ENCODE data around the gene CLCA2. TPM values are rescaled to one million over a fixed set of nuclear protein-coding genes. Genes with fewer than 3 reads are reported as not detected.
A peak's percentile ranks its signal among the peaks of the same experiment; 100 is the strongest.

Gene CLCA2
- total and polyA plus RNA-seq, 2 donors (not counting 1 experiment from before 2014, with no cell fraction given), result not detected

- no peak overlapping the region for H3K9ac ChIP-seq (ENCODE audit: low read length)
- DNase-seq, result no peak
- H3K4me1 ChIP-seq (ENCODE audit: control insufficient read depth in 2 of 2, insufficient read depth in 2 of 2, low read length in 2 of 2), result peaks cover 0 to 4% of the 10 kb centered on the region in 2 donors
- H3K4me2 ChIP-seq (replicated peaks; ENCODE audit: low read depth, low read length, poor library complexity, severe bottlenecking), result no peak overlapping the region
- no peak overlapping the region for H3K4me3 Mint-ChIP-seq
- no peak for TF ChIP-seq EZH2 (IDR thresholded peaks at IDR 0.05; ENCODE audit: borderline replicate concordance, insufficient read depth, low read depth, low read length, poor library complexity, severe bottlenecking)
- no peak for TF ChIP-seq CTCF (IDR thresholded peaks at IDR 0.05)
- peaks cover 6% of the 10 kb centered on the region for H3K9me3 Mint-ChIP-seq (ENCODE audit: insufficient read depth)
- H3K36me3 ChIP-seq (replicated peaks in 1 of 2; ENCODE audit: control extremely low read depth in 1 of 2, control insufficient read depth in 1 of 2, extremely low read depth in 1 of 2, insufficient read depth in 2 of 2, low read length in 1 of 2), result peaks cover 0 to 2% of the 10 kb centered on the region in 2 experiments
- ATAC-seq (ENCODE audit: low read depth), result no peak
- no peak overlapping the region for H3K27ac ChIP-seq (ENCODE audit: low read length in 2 of 2)
- no peaks in the 10 kb centered on the region for H3K79me2 ChIP-seq (ENCODE audit: control insufficient read depth, insufficient read depth, low read length)
- no peak overlapping the region for H3K4me3 ChIP-seq (ENCODE audit: control extremely low read depth in 1 of 5, extremely low read depth in 1 of 5, insufficient read depth in 1 of 5, low read depth in 2 of 5, low read length in 4 of 5)
- H3K27ac Mint-ChIP-seq, result no peak overlapping the region
- POLR2A ChIA-PET, result no interaction called here
- no peaks in the 10 kb centered on the region for H4K20me1 ChIP-seq (ENCODE audit: control insufficient read depth, insufficient read depth, low read length, poor library complexity, severe bottlenecking)
- no peaks in the 10 kb centered on the region for H3K27me3 ChIP-seq (replicated peaks in 1 of 4; ENCODE audit: control extremely low read depth in 1 of 4, control insufficient read depth in 3 of 4, insufficient read depth in 4 of 4, low read length in 3 of 4)
- 64% methylated on average over 2 of the region's 4 CpGs for WGBS (ENCODE audit: insufficient coverage)
- intact Hi-C loops (cut with micrococcal nuclease), result loop anchor here (2.0 to 10.0 kb wide), 3 partner anchors 236 to 704 kb away; partner anchors contain the start of gene ZNHIT6
- H3K9me3 ChIP-seq (ENCODE audit: control extremely low read depth in 1 of 3, control insufficient read depth in 2 of 3, insufficient read depth in 1 of 3, low read length in 2 of 3), result peaks cover 0 to 11% (median 9%) of the 10 kb centered on the region in 3 donors
- peaks cover 8% of the 10 kb centered on the region for H3K4me1 Mint-ChIP-seq
- CTCF ChIA-PET, result no interaction called here
- H3K27me3 Mint-ChIP-seq, result no peaks in the 10 kb centered on the region
- H2AFZ ChIP-seq (ENCODE audit: insufficient read depth, low read depth, low read length, poor library complexity, severe bottlenecking), result no peak overlapping the region
These were observed 42.7 kb upstream of the CLCA2 start for GRCh38 chr1:86381223-86381622.

- DNase-seq (no peak), ATAC-seq (ENCODE audit: low read depth) (no peak)
- Histone ChIP-seq H3K79me2 (ENCODE audit: control insufficient read depth, insufficient read depth, low read length) (no peaks in the 10 kb centered on the region), H3K4me2 (replicated peaks; ENCODE audit: low read depth, low read length, poor library complexity, severe bottlenecking) (peak overlapping the region; percentile 43), H3K4me3 (ENCODE audit: control extremely low read depth in 1 of 5, extremely low read depth in 1 of 5, insufficient read depth in 1 of 5, low read depth in 2 of 5, low read length in 4 of 5) (no peak overlapping the region), H3K27ac (ENCODE audit: low read length in 2 of 2) (peak overlapping the region in 1 of 2 donors; percentile 12), H4K20me1 (ENCODE audit: control insufficient read depth, insufficient read depth, low read length, poor library complexity, severe bottlenecking) (no peaks in the 10 kb centered on the region), H3K9me3 (ENCODE audit: control extremely low read depth in 1 of 3, control insufficient read depth in 2 of 3, insufficient read depth in 1 of 3, low read length in 2 of 3) (no peaks in the 10 kb centered on the region), H3K36me3 (replicated peaks in 1 of 2; ENCODE audit: control extremely low read depth in 1 of 2, control insufficient read depth in 1 of 2, extremely low read depth in 1 of 2, insufficient read depth in 2 of 2, low read length in 1 of 2) (peaks cover 0 to 2% of the 10 kb centered on the region in 2 experiments), H3K27me3 (replicated peaks in 1 of 4; ENCODE audit: control extremely low read depth in 1 of 4, control insufficient read depth in 3 of 4, insufficient read depth in 4 of 4, low read length in 3 of 4) (no peaks in the 10 kb centered on the region), H3K9ac (ENCODE audit: low read length) (no peak overlapping the region), H2AFZ (ENCODE audit: insufficient read depth, low read depth, low read length, poor library complexity, severe bottlenecking) (no peak overlapping the region), H3K4me1 (ENCODE audit: control insufficient read depth in 2 of 2, insufficient read depth in 2 of 2, low read length in 2 of 2) (peaks cover 0 to 4% of the 10 kb centered on the region in 2 donors)
- TF ChIP-seq EZH2 (IDR thresholded peaks at IDR 0.05; ENCODE audit: borderline replicate concordance, insufficient read depth, low read depth, low read length, poor library complexity, severe bottlenecking) (no peak), CTCF (IDR thresholded peaks at IDR 0.05) (no peak)
- Mint-ChIP-seq H3K9me3 (ENCODE audit: insufficient read depth) (peaks cover 5% of the 10 kb centered on the region), H3K4me3 (no peak overlapping the region), H3K27me3 (no peaks in the 10 kb centered on the region), H3K4me1 (peaks cover 8% of the 10 kb centered on the region), H3K27ac (no peak overlapping the region)
- no CpG with 5 or more reads among the region's 1 CpG for WGBS (ENCODE audit: insufficient coverage)
- intact Hi-C loops (cut with micrococcal nuclease), result loop anchor here (5.0 to 10.0 kb wide), 2 partner anchors 234 to 678 kb away; partner anchors contain the start of gene ZNHIT6
- POLR2A ChIA-PET, result no interaction called here
- CTCF ChIA-PET, result interaction anchor here (0.8 to 2.6 kb wide), 4 partner anchors 90 to 122 kb away, joined by 3 to 13 read pairs (median 10); no protein-coding TSS in a partner anchor
These were observed 41.1 kb upstream of the CLCA2 start for GRCh38 chr1:86382878-86383277.

Measured in B cell (primary cell).